Hematopoietic multipotent progenitor cell treated with erythropoietin and hydrocortisone succinate and interleukin-3 and kit ligand, for 17 days (in vitro differentiated cells): ENCODE data around the gene ZNF865.
"Not testable (repeated sequence)": the region's sequence is repeated elsewhere in the genome, so short reads cannot be mapped to it uniquely, and the experiment has no call there.

Experiments used
- DNase-seq: peaks from one replicate; pipeline ENCODE4 v3.0.0-alpha.2; 2015; ENCODE audit warnings: low spot score

Gene ZNF865

GRCh38 chr19:55605637-55606470 lies at the start of gene ZNF865:
ZNF865 (plus strand) TSS chr19:55605647; CDS start chr19:55613619, 7,972 bp downstream.
- DNase-seq, result peak; percentile 55

- DNase-seq, result no peak
Observed at GRCh38 chr19:55559684-55560083, 45.8 kb upstream of the ZNF865 start.

- DNase-seq, result no peak
Observed at GRCh38 chr19:55563261-55563690, 42.2 kb upstream of the ZNF865 start.

GRCh38 chr19:55566823-55567222 lies 38.6 kb upstream of the ZNF865 start:
- DNase-seq, result no peak

- DNase-seq, result no peak
Observed at GRCh38 chr19:55567708-55568328, 37.6 kb upstream of the ZNF865 start.

- DNase-seq, result not testable (repeated sequence)
Observed at GRCh38 chr19:55569477-55569876, 36.0 kb upstream of the ZNF865 start.

GRCh38 chr19:55573929-55574328 lies 31.5 kb upstream of the ZNF865 start:
- not testable (repeated sequence) for DNase-seq

- no peak for DNase-seq
Observed at GRCh38 chr19:55576746-55577145, 28.7 kb upstream of the ZNF865 start.

- no peak for DNase-seq
Observed at GRCh38 chr19:55578031-55578760, 27.3 kb upstream of the ZNF865 start.

GRCh38 chr19:55578761-55579747 lies 26.4 kb upstream of the ZNF865 start:
- no peak for DNase-seq

GRCh38 chr19:55579766-55580621 lies 25.5 kb upstream of the ZNF865 start:
- no peak for DNase-seq

GRCh38 chr19:55580628-55581144 lies 24.8 kb upstream of the ZNF865 start, which contains the start of gene ZNF579:
ZNF579 (minus strand) TSS chr19:55580848; CDS start chr19:55579639, 1,209 bp downstream.
- no peak for DNase-seq

- no peak for DNase-seq
Observed at GRCh38 chr19:55581145-55581822, 24.2 kb upstream of the ZNF865 start.

GRCh38 chr19:55581823-55582223 lies 23.6 kb upstream of the ZNF865 start:
- no peak for DNase-seq

- not testable (repeated sequence) for DNase-seq
Observed at GRCh38 chr19:55582284-55582683, 23.2 kb upstream of the ZNF865 start.

- DNase-seq, result not testable (repeated sequence)
Observed at GRCh38 chr19:55583897-55584296, 21.6 kb upstream of the ZNF865 start.

GRCh38 chr19:55584871-55585270 lies 20.6 kb upstream of the ZNF865 start:
- DNase-seq, result no peak

- DNase-seq, result no peak
Observed at GRCh38 chr19:55585658-55586339, 19.6 kb upstream of the ZNF865 start.
